Activated CD4-positive, CD25-positive, alpha-beta regulatory T cell treated with anti-CD3 and anti-CD28 coated beads, Interleukin-2, amount 50 U/mL, for 16 hours (primary cell): ENCODE data around the gene TPD52L2.
"Not testable (repeated sequence)": the region's sequence is repeated elsewhere in the genome, so short reads cannot be mapped to it uniquely, and the experiment has no call there.

Source experiments
- DNase-seq: peaks from one replicate; pipeline ENCODE4 v3.0.0-alpha.2; 2020; ENCODE audit warnings: low read depth, low spot score

Gene TPD52L2

DNA sequence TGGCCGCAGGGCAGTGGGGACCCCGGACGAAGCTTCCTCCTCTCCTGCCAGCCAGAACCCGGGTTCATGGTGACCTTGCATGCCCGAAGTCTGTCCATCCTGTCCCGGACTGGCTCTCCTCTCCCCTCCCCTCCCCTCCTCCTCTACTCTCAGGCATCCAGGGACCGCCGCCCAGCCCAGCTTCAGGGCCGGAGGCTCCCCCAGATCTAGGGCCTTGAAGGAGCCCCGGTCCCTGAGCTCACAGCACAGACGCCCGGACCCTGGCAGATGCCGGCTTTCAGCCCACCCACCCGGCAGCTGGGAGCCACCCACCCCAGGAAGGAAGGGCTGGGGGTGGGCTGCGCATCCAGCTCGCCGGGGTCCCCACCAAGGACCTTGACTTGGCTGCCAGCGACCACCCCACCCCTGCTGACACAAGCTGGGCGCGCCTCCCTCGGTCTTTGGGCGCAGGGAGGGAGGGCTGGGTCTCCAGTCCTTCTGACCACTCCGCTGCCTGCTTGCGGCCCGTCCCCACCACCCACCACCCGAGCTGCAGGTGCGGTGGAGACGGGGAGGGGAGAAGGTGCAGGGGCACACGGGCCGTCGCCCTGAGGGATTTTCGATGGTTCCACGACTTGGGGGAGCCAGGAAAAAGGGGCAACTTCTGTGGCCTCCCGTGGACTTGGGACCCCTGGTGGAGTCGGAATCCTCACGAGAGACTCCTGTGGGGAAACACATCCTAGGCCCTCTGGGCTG, 9.5 kb upstream of the TPD52L2 start:
- DNase-seq = no peak

DNA sequence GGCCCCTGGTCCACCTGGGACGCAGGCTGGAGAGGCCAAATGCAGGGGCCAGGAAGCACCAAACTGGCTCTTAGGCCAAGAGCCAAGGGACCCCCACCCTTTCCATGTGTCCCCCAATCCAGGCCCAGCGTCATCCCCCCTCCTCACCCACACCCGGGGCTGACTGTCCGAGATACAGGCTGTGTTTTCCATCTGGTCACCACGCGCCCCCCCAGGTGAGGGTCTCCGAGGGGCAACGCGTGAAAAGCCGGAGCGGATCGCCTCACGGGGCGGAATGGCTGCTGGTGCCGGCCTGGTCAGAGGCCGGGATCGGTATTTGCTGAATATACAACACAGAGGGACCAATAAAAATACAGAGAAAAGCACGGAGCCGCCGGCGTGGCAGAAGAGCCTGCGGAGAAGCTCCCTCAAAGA, 9.0 kb upstream of the TPD52L2 start:
- DNase-seq = no peak

DNA sequence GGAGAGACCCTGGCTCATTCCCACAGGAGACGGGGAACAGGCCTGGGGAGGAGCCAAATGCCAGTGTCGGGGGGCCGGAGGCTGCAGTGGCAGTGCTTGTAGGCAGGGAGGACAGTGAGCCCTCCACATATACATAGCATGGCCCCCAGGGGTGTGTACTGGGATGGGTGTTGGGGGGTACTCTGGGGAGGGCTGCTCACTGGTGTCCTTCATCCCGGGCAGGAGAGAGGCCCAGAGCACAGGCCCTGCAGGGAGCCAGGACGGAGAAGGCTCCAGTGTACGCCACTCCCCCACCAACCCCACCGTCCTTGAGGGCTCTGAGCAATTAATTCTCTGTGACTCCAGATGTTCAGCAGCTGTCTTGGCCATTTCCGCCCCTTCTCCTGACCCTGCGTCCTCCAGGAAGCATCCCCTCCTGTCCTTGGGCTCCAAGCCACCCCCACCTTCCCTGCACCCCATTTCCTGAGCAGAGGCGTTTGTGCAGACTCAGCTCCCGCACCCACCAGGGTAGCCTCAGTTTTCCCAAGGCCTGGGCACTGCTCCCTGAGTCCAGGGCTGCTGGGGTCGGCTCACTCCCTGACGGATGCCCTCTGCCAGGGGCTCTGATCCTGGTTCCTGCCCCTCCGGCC, 7.2 kb upstream of the TPD52L2 start:
- DNase-seq = no peak

DNA sequence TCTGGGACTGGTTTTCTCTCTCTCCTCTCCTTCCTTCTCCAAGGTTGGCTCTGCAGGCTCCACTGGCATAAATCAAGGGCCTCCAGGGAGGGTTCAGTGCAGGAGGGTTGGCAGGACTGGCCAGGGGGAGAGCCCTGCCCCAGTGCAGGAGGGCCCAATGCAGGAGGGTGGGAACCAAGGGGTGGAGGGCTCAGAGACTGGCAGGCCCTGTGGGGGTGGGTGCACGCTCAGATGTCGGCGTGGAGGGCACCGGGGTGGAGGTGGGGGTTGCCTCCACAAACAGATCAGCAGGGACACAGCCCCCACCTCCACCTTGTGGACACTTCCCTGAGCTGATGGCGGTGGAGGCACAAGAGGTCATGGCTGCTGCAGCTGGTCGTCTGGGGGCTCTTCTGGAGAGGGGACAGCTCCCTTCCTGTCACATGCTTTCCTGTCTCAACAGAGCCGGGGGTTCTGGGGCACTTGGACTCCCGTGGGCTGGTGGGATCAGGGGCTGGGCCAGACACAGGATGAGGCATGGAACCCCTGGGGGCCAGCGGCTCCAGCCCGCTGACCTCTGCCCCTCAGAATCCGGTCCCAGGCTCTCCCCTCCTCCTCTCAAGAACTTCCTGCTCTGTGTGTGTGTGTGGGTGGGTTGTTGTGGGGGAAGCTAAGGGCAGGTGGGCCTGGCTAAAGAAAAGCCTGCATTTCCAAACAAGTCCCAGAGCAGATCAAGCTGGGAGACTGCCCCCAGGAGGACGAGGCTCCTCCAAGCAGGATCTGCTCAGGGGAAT, 6.5 kb upstream of the TPD52L2 start:
- no peak for DNase-seq

DNA sequence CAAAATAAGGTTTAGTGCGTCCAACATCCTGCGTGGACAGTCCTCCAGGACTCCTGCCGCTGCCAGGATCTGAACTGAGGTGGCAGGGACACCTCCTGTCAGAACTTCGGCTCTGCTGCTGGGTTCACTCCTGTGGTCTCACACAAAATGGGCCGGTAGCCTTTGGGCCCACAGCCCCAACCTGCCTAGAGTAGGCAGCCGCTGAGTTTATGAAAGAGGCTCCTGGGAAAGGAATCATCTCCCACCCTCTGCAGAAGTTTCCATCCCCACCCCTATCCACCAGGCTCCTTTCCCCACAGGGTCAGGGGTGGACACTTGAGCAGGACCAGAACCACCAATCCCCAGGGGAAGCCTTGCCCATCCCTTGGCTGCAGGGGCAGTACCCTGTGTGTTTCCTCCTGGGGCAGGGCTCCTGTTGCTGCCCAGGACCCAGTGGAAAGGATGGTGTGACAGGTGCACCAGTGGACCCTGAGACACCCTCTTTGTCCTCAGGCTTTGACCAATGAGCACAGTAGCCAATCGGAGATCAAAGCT, 5.8 kb upstream of the TPD52L2 start:
- DNase-seq = no peak

DNA sequence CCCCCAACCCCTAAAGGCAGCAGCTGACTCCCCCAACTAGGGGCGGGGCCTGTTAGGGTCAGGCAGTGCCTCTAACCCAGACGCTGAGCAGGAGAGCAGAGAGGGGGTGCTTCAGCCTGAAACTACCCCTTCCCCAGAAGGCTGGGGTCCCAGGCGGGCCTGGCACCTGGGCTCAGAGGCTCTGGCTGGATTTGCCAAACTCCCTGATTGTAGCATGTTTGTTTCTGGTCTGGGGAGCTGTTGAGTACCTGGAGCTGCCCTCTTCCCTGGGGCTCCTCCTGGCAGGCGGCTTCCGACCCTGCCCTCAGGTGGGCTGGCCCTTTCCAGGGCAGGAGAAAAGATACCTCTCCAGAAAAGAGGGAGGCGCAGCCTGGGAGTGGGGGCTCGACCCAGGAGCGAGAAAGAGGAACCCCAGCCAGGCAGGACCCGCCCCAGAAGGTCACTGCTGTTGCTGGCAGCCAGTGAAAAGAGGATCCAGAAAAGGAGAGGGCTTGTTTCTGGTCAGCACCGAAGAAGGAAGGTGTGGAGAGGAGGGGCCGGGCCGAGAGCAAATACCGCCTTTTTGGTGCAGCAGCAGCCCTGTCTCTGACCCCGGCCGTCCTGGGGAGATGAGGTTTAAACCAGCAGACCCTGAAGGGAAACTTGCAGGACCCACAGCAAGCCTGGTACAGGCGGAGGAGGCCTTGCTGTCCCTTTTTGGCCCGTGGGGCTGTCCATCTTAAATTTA, 4.6 kb upstream of the TPD52L2 start:
- DNase-seq = no peak

DNA sequence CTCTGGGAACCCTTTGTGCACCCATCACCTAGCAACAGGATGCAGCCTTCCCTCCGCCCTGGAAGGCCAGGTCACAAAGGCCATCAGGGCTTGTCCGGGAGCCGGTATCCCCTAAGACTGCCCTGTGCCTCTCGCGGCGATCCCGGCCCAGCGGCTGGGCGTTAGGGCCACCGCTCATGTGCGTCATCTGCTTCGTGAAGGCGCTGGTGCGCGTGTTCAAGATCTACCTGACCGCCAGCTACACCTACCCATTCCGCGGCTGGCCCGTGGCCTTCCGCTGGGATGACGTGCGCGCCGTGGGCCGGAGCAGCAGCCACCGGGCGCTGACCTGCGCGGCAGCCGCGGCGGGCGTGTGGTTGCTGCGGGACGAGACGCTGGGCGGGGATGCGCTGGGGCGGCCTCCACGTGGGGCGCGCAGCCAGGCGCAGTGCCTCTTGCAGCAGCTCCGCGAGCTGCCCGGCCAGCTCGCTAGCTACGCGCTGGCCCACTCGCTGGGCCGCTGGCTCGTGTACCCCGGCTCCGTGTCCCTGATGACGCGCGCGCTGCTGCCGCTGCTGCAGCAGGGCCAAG, 3.6 kb upstream of the TPD52L2 start, which contains the start of gene ABHD16B:
TSS of gene ABHD16B (plus strand) at position 134 of the 570 bp plus-strand sequence. CDS start at position 177, 43 bp downstream.
- DNase-seq = no peak

DNA sequence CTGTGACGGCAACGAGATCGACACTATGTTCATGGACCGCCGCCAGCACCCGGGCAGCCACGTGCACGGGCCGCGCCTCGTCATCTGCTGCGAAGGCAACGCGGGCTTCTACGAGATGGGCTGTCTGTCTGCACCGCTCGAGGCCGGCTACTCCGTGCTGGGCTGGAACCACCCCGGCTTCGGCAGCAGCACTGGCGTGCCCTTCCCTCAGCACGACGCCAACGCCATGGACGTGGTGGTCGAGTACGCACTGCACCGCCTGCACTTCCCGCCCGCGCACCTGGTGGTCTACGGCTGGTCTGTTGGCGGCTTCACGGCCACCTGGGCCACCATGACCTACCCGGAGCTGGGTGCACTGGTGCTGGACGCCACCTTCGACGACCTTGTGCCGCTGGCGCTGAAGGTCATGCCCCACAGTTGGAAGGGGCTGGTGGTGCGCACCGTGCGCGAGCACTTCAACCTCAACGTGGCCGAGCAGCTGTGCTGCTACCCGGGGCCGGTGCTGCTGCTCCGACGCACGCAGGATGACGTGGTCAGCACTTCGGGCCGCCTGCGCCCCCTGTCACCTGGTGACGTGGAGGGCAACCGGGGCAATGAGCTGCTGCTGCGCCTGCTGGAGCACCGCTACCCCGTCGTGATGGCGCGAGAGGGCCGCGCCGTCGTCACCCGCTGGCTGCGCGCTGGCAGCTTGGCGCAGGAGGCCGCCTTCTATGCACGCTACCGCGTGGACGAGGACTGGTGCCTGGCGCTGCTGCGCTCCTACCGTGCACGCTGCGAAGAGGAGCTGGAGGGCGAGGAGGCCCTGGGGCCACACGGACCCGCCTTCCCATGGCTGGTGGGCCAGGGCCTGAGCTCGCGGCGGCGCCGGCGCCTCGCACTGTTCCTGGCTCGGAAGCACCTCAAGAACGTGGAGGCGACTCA, 2.8 kb upstream of the TPD52L2 start:
- no peak for DNase-seq

DNA sequence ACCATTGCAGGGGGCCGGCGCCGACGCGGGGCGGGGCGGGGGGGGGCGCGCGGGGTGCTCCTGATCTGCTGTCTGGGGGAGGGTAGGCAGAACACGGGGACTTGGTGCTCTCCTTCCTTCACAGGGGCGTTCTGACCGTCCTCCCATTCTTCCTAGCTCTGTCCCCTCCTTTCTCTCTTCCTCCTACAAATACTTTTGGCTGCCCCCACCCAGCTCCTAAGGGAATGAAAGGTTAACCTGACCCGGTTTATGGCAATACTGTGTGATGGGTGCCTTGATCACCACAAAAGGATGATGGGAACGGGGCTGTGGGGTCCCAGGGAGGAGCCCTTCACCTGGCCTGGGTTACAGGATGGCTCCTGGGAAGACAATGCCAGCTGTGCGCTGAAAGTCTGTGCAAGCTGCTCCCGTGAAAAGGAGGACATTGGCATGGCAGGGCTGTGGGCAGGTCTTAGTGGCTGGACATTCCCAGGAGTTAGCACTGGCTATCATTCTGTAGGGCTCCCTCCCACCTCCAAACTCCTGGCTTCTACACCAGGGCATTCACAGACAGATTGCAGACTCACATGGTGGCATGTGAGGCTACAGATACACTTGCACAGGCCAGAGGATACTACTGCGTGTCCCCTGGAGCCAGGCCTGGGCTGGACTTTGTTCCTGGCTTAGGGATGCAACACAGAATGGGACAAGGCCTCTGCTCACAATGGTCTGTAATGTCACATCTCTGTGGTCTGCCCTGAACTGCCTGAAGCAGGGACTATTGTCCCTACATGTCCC, 1.9 kb upstream of the TPD52L2 start:
- no peak for DNase-seq

DNA sequence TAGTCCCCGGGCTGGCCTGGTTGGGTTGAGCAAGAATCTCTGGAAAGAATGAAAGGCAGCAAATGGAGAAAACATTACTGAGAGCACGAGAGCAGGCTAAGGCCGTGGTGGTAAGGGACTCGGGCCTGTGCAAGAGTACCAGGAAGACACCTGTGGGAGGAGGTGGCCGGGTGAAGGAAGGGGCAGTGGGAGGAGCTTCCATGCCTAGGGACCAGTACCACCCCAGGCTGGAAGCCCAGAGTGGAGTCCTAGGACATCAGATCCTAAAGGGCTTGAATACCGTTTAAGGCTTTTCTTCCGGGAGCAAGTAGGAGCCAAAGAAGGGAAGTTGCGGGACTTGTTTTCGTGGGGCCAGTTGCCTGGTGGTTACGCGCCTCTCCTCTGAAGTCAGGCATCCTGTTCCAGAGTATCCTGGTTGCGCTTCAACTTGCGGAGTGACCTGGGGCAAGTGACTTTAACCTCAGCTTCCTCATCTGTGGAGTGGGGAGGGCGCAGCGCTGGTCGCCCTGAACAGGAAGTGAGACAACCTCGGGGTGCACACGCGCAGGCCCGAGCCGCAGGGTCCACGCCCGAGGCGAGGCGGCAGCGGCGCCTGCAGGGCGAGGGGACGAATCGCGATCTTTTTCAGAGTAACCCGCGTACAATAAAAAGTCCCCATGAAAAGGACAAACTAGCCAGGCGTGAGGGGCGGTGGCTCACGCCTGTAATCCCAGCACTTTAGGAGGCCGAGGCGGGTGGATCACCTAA, 1.1 kb upstream of the TPD52L2 start:
- DNase-seq = peak; percentile 58

DNA sequence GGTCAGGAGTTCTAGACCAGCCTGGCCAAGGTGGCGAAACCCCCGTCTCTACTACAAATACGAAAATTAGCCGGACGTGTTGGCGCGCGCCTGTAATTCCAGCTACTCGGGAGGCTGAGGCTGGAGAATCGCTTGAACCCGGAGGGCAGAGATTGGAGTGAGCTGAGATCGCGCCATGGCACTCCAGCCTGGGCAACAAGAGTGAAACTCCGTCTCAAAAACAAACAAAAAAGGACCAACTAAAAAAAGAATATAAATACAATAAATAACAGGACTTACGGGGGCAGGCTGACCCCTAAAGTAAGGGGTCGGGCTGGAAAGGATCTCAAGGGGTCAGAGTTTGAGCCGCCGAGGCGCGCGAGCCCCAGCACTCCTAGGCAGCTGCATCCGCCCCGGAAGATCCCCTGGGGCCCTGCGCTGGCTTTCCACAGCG, 509 bp upstream of the TPD52L2 start:
- DNase-seq = no peak

DNA sequence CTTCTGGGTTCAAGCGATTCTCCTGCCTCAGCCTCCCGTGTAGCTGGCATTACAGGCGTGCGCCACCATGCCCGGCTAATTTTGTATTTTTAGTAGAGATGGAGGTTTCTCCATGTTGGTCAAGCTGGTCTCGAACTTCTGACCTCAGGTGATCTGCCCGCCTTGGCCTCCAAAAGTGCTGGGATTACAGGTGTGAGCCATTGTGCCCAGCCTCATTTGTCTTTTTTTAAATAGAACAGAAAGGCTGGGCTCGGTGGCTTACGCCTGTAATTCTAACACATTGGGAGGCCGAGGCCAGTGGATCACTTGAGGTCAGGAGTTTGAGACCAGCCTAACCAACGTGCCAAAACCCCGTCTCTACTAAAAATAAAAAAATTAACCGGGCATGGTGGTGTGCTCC, 2.0 kb downstream of the TPD52L2 start:
- DNase-seq = not testable (repeated sequence)

DNA sequence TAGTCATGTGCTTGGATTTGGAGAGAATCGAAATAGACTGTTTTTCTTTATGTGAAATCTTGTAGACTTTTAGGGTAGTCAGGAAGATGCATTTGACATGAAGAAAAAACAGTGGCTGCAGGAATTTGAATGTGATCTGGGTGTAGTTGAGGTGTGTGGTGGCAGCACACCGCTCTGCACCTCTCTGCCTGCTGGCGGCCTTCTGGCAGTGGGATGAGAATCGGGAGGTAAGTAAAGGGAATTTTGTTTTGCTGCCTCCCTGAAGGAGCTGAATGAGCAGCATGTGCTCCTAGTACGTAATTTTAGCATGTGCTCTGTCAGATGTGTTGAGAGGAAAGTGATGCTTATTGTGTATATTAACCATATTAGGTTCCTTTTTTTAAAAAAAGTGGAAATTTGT, 3.2 kb downstream of the TPD52L2 start:
- no peak for DNase-seq

DNA sequence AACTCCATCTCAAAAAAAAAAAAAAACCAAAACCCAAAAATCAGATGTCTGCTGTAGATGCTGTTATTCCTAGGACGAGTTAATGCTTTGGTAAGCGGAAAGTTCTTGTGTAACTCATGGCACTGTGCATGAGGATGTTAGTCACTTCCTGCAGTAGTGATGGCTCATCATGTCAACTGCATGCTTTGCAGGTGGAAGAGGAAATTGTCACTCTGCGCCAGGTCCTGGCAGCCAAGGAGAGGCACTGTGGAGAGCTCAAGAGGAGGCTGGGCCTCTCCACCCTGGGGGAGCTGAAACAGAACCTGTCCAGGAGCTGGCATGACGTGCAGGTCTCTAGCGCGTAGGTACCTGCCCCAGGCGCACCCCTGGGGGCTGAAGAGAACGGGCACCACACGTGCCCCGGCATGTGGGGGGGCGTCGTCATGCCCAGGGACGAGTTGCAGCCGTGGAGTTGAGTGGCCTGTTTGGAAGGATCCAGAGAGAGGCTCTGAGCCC, 8.5 kb downstream of the TPD52L2 start:
- DNase-seq = no peak

DNA sequence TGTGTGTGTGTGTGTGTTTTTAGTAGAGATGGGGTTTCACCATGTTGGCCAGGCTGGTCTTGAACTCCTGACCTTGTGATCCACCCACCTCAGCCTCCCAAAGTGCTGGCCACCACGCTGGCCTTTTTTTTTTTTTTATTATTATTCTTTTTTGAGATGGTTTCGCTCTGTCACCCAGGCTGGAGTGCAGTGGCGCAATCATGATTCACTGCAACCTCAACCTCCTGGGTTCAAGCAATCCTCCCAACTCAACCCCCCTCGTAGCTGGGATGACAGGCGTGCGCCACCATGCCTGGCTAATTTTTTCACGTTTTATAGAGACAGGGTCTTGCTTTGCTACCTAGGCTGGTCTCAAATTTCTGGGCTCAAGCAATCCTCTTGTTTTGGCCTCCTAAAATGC, 9.2 kb downstream of the TPD52L2 start:
- not testable (repeated sequence) for DNase-seq

DNA sequence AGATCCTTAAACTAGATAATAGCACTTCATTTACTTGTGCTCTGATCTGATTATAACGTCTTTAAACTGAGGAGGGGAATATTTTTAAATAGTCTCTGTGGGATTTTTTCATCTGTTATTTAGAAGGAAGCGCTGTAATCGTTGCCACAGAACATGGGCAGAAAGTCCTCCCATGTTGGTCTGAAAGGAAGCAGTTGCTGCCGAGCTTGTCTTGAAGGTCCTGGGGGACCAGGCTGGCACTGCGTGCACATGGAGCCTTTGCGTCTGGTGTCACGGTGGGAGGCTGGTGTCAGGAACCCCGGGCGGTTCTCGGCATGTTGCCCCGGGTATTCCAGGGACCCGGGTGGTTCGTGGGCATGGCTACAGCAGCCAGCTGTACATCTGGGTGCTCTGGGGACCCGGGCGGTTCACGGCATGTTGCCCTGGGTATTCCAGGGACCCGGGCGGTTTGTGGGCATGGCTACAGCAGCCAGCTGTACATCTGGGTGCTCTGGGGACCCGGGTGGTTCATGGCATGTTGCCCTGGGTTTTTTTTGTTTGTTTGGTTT, 11.5 kb downstream of the TPD52L2 start:
- no peak for DNase-seq

DNA sequence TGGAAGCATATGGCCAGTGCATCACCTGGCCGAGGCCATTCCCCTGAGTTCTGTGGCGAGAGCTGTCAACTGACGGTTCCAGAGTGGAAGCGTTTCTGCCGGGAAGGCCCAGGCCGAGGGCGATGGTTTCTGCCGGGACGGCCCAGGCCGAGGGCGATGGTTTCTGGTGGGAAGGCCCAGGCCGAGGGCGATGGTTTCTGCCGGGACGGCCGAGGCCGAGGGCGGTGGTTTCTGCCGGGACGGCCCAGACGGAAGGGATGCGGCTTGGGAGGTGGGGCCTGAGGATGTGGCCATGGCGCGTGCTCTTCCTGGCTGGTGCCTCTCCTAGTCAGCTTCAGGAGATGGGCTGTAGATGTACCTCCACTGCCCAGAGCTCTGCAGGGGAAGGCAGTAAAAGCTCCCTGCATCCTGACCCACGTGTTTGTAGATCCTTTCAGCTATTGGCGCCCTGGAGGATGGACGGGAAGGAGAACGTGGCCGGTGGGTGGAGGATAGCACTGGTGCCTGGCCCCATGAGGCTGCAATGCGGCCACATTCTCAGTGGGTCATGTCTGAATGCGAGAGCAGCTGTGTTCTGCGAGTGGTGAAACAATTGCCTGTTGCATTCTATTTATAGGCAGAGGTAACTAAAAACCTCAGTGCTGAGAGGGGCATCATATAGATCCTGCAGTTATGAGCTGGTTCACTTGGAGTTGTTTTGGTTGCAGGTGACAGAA, 12.8 kb downstream of the TPD52L2 start:
- DNase-seq = no peak
